AG04450 (cell line): ENCODE measurements around the gene POMT1. TPM values are rescaled to one million over a fixed set of nuclear protein-coding genes. Genes with fewer than 3 reads are reported as not detected.

Source experiments
- CTCF ChIA-PET: fragments of 300-600, 350-600 bp; formaldehyde crosslinking; extraction: SDS; loops from one replicate; lab custom pipeline; 2022; ENCODE audit warnings: antibody characterized with exemption, inconsistent platforms; lab: Charles Lee
- POLR2A ChIA-PET: fragments of 350-600 bp; formaldehyde crosslinking; extraction: SDS; loops from one replicate; lab custom pipeline; 2021; ENCODE audit warnings: antibody characterized with exemption, inconsistent platforms; lab: Yijun Ruan, JAX
- DNase-seq: peaks from one replicate; pipeline ENCODE4 v3.0.0-alpha.2; 2011; ENCODE audit warnings: low read depth, low spot score
- H3K27ac ChIP-seq: one replicate; pipeline ENCODE4 v1.5.1; 2012; ENCODE audit warnings: low read depth, low read length, control low read depth
- H3K27me3 ChIP-seq: one replicate; pipeline ENCODE4 v1.6.0; 2012; ENCODE audit warnings: low read length; ENCODE audit not compliant: control insufficient read depth, insufficient read depth
- H3K4me3 ChIP-seq: 2 replicates; pipeline ENCODE4 v1.5.1; 2011; ENCODE audit warnings: mild to moderate bottlenecking, low read depth, low read length, control low read depth
- H3K9me3 ChIP-seq: 2 replicates; pipeline ENCODE4 v1.5.1; 2012; ENCODE audit warnings: low read length; ENCODE audit not compliant: control insufficient read depth, insufficient read depth
- polyA plus RNA-seq: library from polyadenylated mRNA; depleted of rRNA; stranded (reverse); fragments of >200 nt; gene quantifications from 2 replicates; pipeline ENCODE4 v1.2.3, GENCODE V29; 2011
- TF ChIP-seq, protein P1 (sequence below): IDR thresholded peaks from 2 replicates; pipeline ENCODE4 v1.5.1; 2011; ENCODE audit warnings: low read depth, low read length, control low read depth, inconsistent platforms

Gene POMT1
- polyA plus RNA-seq, 1 experiment = 23.8 TPM

DNA sequence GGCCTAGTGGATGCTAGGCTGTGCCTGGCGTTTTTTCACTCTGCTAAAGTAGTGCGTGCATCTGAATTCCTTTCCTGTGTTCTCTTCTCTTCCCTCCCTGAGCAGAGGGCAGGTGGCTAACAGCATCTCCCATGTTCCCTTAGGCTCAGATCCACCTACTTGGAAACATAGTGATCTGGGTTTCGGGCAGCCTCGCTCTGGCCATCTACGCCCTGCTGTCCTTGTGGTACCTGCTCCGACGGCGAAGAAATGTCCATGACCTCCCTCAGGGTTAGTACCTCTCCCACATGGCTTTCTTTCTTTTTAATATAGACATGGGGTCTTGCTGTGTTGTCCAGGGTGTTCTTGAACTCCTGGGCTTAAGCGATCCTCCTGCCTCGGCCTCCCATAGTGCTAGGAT is 18.5 kb downstream of the POMT1 start:
- TF ChIP-seq, protein P1, sequence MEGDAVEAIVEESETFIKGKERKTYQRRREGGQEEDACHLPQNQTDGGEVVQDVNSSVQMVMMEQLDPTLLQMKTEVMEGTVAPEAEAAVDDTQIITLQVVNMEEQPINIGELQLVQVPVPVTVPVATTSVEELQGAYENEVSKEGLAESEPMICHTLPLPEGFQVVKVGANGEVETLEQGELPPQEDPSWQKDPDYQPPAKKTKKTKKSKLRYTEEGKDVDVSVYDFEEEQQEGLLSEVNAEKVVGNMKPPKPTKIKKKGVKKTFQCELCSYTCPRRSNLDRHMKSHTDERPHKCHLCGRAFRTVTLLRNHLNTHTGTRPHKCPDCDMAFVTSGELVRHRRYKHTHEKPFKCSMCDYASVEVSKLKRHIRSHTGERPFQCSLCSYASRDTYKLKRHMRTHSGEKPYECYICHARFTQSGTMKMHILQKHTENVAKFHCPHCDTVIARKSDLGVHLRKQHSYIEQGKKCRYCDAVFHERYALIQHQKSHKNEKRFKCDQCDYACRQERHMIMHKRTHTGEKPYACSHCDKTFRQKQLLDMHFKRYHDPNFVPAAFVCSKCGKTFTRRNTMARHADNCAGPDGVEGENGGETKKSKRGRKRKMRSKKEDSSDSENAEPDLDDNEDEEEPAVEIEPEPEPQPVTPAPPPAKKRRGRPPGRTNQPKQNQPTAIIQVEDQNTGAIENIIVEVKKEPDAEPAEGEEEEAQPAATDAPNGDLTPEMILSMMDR = no peak
- CTCF ChIA-PET = no interaction called here
- Histone ChIP-seq H3K27ac (no peak overlapping the region), H3K4me3 (no peak overlapping the region), H3K9me3 (no peaks in the 10 kb centered on the region; the same call in none of the 2 replicates), H3K27me3 (no peaks in the 10 kb centered on the region)
- no peak for DNase-seq
- POLR2A ChIA-PET = no interaction called here

DNA sequence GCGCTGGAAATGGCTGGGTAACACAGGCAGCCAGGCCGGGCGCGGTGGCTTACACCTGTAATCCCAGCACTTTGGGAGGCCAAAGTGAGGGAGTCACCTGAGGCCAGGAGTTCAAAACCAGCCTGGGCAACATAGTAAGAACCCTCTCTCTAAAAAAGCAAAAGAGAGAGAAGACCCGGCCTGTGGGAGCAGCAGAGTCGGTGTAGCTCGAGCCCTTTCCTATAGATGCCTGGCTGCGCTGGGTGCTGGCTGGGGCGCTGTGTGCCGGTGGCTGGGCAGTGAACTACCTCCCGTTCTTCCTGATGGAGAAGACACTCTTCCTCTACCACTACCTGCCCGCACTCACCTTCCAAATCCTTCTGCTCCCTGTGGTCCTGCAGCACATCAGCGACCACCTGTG is 19.1 kb downstream of the POMT1 start:
- no peak overlapping the region for H3K27ac ChIP-seq
- ChIA-PET CTCF (no interaction called here), POLR2A (no interaction called here)
- TF ChIP-seq, protein P1 = no peak
- H3K4me3 ChIP-seq = no peak overlapping the region
- H3K27me3 ChIP-seq = no peaks in the 10 kb centered on the region
- no peak for DNase-seq
- H3K9me3 ChIP-seq = no peaks in the 10 kb centered on the region; the same call in 1 of the 2 replicates

DNA sequence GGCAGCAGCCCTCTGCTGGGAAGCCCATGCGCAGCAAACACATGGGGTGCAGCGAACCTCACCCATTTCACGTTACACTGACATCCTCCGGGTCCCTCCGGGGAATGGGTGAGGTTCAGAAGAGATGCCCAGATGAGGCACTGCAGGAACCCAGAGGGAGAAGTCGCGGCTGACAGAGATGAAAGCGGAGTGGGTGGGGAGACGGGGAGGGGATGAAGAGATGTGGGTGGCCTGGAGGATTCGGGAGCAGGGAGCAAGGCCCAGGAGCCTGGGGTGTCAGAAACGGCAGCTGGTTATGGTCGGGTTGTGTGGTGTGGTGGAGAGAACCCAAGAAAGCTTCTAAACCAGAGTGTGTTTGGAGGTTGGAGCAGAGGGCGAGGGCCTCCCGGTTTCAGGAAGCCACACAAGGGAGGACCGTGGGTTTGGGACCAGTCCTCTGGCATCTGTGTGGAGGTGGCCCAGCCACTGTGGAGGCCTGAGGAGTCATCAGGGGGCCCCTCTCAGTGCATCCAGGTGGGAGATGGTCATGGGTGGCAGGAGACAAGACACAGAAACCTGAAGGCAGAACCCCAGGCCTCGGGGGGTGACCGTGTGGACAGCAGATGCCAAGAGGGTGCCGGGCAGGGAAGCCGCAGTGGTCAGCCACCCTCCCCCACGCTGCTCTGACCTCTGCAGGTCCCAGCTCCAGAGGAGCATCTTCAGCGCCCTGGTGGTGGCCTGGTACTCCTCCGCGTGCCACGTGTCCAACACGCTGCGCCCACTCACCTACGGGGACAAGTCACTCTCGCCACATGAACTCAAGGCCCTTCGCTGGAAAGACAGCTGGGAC is 19.8 kb downstream of the POMT1 start:
- ChIA-PET POLR2A (no interaction called here), CTCF (no interaction called here)
- Histone ChIP-seq H3K27me3 (no peaks in the 10 kb centered on the region), H3K9me3 (no peaks in the 10 kb centered on the region; the same call in 1 of the 2 replicates), H3K27ac (no peak overlapping the region), H3K4me3 (no peak overlapping the region)
- no peak for DNase-seq
- TF ChIP-seq, protein P1 = no peak

DNA sequence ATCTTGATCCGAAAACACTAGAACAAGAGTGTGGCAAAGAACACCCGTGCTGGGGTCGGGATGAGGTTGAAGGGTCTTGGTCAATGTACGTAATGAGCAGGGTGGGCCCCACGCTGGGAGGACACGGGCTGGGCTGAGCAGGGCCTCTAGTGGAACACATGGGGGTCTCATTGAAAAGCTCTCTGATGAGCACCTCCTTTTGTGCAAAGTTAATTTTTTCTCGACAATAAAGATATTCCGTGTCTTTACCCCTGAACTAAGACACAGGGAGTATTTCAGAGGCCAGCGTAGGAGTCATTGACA is 20.3 kb downstream of the POMT1 start:
- TF ChIP-seq, protein P1 = no peak
- H3K4me3 ChIP-seq = no peak overlapping the region
- no peaks in the 10 kb centered on the region for H3K27me3 ChIP-seq
- H3K27ac ChIP-seq = no peak overlapping the region
- ChIA-PET POLR2A (no interaction called here), CTCF (no interaction called here)
- H3K9me3 ChIP-seq = no peaks in the 10 kb centered on the region; the same call in 1 of the 2 replicates
- DNase-seq = no peak
